Measurements from ENCODE around the gene CAMTA1.

The CAMTA1 gene

GRCh38 chr1:7643530-7643929 is 858.3 kb downstream of the CAMTA1 start:
- Histone ChIP-seq H3K4me3 (ENCODE audit: low read depth in 1 of 2, low read length in 2 of 2) (no peak overlapping the region), H3K9ac (ENCODE audit: low read depth, low read length) (no peak overlapping the region), H2AFZ (ENCODE audit: low read depth, low read length) (no peak overlapping the region), H3K4me2 (ENCODE audit: insufficient read depth, low read length) (no peak overlapping the region), H3K79me2 (ENCODE audit: insufficient read depth, low read length) (no peaks in the 10 kb centered on the region), H3K27ac (ENCODE audit: low read length) (no peak overlapping the region), H3K4me1 (ENCODE audit: insufficient read depth, low read length) (no peaks in the 10 kb centered on the region), H4K20me1 (ENCODE audit: insufficient read depth, low read length) (no peaks in the 10 kb centered on the region), H3K36me3 (ENCODE audit: insufficient read depth, low read length) (no peaks in the 10 kb centered on the region), H3K27me3 (ENCODE audit: insufficient read depth, low read length, poor library complexity) (no peaks in the 10 kb centered on the region), H3K9me3 (ENCODE audit: insufficient read depth, low read length, severe bottlenecking) (no peaks in the 10 kb centered on the region)
- TF ChIP-seq, protein P1, sequence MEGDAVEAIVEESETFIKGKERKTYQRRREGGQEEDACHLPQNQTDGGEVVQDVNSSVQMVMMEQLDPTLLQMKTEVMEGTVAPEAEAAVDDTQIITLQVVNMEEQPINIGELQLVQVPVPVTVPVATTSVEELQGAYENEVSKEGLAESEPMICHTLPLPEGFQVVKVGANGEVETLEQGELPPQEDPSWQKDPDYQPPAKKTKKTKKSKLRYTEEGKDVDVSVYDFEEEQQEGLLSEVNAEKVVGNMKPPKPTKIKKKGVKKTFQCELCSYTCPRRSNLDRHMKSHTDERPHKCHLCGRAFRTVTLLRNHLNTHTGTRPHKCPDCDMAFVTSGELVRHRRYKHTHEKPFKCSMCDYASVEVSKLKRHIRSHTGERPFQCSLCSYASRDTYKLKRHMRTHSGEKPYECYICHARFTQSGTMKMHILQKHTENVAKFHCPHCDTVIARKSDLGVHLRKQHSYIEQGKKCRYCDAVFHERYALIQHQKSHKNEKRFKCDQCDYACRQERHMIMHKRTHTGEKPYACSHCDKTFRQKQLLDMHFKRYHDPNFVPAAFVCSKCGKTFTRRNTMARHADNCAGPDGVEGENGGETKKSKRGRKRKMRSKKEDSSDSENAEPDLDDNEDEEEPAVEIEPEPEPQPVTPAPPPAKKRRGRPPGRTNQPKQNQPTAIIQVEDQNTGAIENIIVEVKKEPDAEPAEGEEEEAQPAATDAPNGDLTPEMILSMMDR (IDR thresholded peaks at IDR 0.05; ENCODE audit: borderline replicate concordance, extremely low read depth, low read length, poor library complexity, severe bottlenecking): no peak
- TF ChIP-seq EZH2 (IDR thresholded peaks at IDR 0.05; ENCODE audit: borderline replicate concordance, low read depth, low read length, severe bottlenecking): no peak
- ATAC-seq (ENCODE audit: insufficient read depth, low read depth): no peak
- DNase-seq: no peak

GRCh38 chr1:7644086-7644485 is 858.8 kb downstream of the CAMTA1 start:
- DNase-seq (no peak), ATAC-seq (ENCODE audit: insufficient read depth, low read depth) (no peak)
- no peaks in the 10 kb centered on the region for H3K4me1 ChIP-seq (ENCODE audit: insufficient read depth, low read length)
- H3K4me3 ChIP-seq (ENCODE audit: low read depth in 1 of 2, low read length in 2 of 2): no peak overlapping the region
- no peaks in the 10 kb centered on the region for H3K79me2 ChIP-seq (ENCODE audit: insufficient read depth, low read length)
- H3K27me3 ChIP-seq (ENCODE audit: insufficient read depth, low read length, poor library complexity): no peaks in the 10 kb centered on the region
- H4K20me1 ChIP-seq (ENCODE audit: insufficient read depth, low read length): no peaks in the 10 kb centered on the region
- no peak overlapping the region for H3K4me2 ChIP-seq (ENCODE audit: insufficient read depth, low read length)
- H3K9me3 ChIP-seq (ENCODE audit: insufficient read depth, low read length, severe bottlenecking): no peaks in the 10 kb centered on the region
- no peak overlapping the region for H3K27ac ChIP-seq (ENCODE audit: low read length)
- TF ChIP-seq, protein P1 (IDR thresholded peaks at IDR 0.05; ENCODE audit: borderline replicate concordance, extremely low read depth, low read length, poor library complexity, severe bottlenecking): no peak
- TF ChIP-seq EZH2 (IDR thresholded peaks at IDR 0.05; ENCODE audit: borderline replicate concordance, low read depth, low read length, severe bottlenecking): no peak
- no peak overlapping the region for H3K9ac ChIP-seq (ENCODE audit: low read depth, low read length)
- H2AFZ ChIP-seq (ENCODE audit: low read depth, low read length): no peak overlapping the region
- no peaks in the 10 kb centered on the region for H3K36me3 ChIP-seq (ENCODE audit: insufficient read depth, low read length)

DNA sequence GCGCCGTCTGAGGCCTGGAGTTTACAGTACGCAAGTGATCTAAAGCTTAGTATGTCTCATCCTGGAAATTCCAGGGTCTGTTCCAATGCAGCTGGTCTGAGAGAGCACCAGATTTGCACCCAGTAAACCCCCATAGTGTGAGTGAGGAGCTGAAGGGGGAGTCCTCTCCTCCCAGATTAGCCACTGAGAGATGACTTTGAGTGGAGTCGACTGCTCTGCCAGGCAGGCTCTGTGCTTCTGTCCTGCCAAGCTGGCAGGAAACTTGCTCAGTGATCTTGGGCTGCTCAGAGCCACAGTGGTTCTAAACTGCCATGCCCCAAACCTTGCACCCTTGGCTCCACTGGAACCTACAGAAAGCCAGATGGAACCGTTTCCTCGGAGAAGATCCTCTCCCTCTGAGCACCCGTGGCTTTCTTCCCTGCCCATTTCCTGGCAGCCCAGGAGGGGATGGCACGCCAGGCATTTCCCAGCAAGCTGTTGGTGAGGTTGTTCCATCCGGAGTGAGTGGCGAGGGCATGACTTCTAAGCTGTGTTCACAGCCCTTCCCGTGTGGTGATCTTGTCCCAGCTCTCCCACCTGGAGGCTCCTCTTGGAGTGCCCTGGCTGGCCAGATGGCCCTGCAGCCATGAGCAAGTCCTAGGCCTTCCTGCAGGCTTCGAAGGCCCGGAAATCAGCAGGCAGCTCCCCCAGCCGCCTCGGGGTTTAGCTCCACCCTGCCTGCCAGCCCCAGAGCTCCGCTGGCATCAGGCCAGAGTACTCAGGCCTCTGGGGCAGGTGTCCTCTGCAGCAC is 859.9 kb downstream of the CAMTA1 start:
- TF ChIP-seq, protein P1 (IDR thresholded peaks at IDR 0.05; ENCODE audit: borderline replicate concordance, extremely low read depth, low read length, poor library complexity, severe bottlenecking): no peak
- no peak for TF ChIP-seq EZH2 (IDR thresholded peaks at IDR 0.05; ENCODE audit: borderline replicate concordance, low read depth, low read length, severe bottlenecking)
- Histone ChIP-seq H3K4me3 (ENCODE audit: low read depth in 1 of 2, low read length in 2 of 2) (no peak overlapping the region), H3K27me3 (ENCODE audit: insufficient read depth, low read length, poor library complexity) (no peaks in the 10 kb centered on the region), H3K9ac (ENCODE audit: low read depth, low read length) (no peak overlapping the region), H3K79me2 (ENCODE audit: insufficient read depth, low read length) (no peaks in the 10 kb centered on the region), H3K4me2 (ENCODE audit: insufficient read depth, low read length) (no peak overlapping the region), H2AFZ (ENCODE audit: low read depth, low read length) (no peak overlapping the region), H3K4me1 (ENCODE audit: insufficient read depth, low read length) (no peaks in the 10 kb centered on the region), H3K27ac (ENCODE audit: low read length) (no peak overlapping the region), H3K36me3 (ENCODE audit: insufficient read depth, low read length) (no peaks in the 10 kb centered on the region), H4K20me1 (ENCODE audit: insufficient read depth, low read length) (no peaks in the 10 kb centered on the region), H3K9me3 (ENCODE audit: insufficient read depth, low read length, severe bottlenecking) (no peaks in the 10 kb centered on the region)
- DNase-seq: no peak
- ATAC-seq (ENCODE audit: insufficient read depth, low read depth): no peak

Data from DND-41 (cell line).